HG03460 (cell line): Measurements from ENCODE around the gene CCNI.
"Not testable (repeated sequence)": the region's sequence is repeated elsewhere in the genome, so short reads cannot be mapped to it uniquely, and the experiment has no call there.

Source experiments
- ATAC-seq: cut with Tn5 transposase; IDR thresholded peaks from one replicate; pipeline ENCODE4 v1.9.1; 2021; ENCODE audit not compliant: unreplicated experiment

Gene CCNI, protein sequence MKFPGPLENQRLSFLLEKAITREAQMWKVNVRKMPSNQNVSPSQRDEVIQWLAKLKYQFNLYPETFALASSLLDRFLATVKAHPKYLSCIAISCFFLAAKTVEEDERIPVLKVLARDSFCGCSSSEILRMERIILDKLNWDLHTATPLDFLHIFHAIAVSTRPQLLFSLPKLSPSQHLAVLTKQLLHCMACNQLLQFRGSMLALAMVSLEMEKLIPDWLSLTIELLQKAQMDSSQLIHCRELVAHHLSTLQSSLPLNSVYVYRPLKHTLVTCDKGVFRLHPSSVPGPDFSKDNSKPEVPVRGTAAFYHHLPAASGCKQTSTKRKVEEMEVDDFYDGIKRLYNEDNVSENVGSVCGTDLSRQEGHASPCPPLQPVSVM

DNA sequence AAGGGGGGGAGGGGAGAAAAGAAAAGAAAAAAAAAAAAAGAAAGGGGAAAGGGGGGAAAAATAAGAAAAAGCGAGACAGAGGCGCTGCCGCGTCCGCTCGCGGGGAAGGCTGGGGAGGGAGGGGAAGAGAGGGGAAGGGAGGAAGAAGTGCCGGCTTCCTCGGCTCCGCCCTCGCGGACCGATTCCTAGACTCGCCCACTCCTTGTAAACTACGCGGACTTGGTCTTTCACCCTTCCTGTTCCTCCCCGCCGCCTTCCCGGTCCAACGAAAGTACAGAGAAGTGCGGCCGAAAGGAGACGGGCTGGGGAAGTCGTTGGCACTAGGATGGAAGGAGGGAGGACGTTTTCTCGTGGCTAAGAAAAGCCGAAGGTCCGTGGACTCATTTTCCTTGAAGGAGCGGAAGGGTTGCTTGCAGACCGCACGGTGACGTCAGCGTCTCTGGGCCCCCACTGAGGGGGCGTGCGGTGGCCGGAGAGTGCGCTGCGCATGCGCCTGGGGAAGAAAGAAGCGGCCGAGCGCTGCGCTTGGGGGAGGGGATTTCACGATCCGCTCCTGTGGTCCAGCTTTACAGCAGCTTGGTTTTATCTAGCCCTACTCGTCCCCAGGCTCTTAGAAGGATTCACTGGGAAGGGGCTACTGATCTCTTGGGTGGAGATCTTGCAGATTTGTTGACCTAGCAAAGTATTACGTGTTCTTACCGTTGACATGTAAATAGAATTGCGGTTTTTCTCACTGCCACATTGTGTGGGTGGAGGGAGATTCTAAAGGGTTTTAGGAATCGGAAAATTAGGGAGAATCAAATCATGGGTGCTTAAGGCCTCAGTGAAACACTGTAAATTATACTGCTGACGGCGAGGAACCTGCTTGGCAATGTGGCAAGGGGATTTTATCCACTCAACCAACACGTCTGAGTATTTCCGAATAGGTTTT lies at the start of gene CCNI:
Gene CCNI (minus strand): TSS at position 121 of the 931 bp plus-strand sequence. CDS start 9,627 bp downstream, outside the sequence.
- peak; percentile 63 for ATAC-seq

DNA sequence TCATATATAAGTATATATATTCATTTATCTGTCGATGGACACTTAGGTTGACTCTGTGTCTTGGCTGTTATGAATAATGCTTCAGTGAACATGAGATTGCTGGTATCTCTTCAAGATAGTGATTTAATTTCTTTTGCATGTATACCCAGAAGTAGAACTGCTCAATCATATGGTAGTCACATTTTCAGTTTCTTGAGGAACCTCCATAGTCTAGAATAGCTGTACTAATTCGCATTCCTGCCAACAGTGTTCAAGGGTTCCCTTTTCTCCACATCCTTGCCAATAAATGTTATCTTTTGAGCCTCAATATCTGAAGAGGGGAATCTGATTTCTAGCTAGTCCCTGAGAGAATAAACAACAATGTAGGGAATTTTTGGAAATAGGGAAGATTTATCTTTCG lies 48.8 kb upstream of the CCNI start:
- no peak for ATAC-seq

DNA sequence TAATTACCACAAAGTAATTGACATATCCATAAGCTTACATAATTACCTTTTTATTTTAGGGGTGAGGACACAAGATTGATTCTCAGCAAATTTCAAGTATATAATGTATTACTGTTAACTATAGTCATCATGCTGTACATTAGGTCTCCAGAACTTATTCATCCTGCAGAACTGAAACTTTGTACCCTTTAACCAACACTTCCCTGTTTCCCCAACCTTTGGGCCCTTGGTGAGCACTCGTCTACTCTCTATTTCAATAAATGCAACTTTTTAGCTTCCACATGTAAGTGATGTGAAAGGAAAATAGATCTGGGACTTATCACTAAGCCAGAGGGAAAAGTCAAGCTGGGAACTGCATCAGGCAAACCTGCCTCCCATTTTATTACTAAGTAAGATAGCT lies 47.6 kb upstream of the CCNI start:
- ATAC-seq = no peak

DNA sequence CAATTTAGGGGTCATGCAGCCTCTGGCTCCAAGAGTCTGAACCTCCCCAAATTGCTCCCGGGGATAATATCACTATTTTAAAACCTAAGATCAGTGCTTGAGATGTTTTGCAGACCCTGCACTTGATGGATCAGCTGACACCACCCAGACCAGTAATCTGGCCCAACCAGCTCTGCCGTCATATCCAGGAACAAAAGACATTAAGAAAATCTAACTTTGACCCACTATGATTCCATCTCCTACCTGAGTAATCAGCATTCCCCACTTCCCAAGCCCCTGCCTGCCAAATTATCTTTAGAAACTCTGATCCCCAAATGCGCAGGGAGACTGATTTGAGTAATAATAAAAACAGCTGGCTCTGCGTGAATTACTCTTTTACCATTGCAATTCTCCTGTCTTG lies 46.9 kb upstream of the CCNI start:
- no peak for ATAC-seq

DNA sequence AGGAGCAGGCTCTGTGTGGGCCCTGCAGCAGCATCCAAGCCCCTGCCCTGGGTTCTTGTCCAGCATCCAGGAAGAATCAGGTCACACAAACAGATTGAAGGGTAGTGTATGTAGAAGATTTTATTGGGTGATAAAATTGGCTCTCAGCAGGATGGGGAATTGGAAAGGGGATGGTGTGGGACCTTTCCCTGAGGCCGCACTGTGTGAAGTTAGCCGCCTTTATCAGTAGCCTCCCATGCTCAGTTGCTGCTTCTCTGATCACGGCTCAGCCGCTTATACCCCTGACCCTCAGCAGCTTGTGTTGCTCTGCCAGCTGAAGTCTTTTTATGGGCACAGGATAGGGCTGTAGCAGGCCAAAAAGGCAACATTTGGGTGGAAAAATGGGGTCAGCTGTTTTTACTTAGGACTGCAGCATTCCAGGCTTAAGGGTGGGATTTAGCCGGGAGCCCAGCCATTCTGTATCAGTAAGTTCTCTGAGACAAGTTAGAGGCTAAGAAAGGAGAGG lies 46.0 kb upstream of the CCNI start:
- no peak for ATAC-seq

DNA sequence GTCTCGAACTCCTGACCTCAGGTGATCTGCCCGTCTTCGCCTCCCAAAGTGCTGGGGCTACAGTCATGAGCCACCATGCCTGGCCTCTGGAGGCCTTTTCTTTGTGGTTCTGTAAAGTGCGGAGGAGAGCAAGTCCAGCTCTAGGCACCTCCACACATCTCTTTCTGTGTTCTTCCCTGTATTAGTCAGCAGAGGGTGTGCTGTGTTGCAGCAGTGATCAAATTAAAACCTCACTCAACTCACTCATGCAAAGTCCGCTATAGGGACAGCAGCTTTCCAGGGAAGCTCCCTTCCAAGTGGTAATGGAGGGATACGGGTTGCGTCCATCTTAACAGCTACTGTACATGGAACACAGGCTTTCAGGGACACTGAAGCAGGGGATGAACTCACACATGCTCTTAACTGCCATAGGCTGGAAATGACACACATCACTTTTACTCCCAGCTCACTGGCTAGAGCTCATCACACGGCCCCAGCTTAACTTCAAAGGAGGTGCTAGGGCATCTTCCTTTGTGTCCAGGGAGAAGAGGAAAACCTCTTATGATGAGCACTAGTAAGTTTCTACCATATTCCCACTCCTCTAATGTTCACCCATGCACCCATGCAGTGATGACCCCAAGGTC lies 45.2 kb upstream of the CCNI start:
- ATAC-seq = no peak

DNA sequence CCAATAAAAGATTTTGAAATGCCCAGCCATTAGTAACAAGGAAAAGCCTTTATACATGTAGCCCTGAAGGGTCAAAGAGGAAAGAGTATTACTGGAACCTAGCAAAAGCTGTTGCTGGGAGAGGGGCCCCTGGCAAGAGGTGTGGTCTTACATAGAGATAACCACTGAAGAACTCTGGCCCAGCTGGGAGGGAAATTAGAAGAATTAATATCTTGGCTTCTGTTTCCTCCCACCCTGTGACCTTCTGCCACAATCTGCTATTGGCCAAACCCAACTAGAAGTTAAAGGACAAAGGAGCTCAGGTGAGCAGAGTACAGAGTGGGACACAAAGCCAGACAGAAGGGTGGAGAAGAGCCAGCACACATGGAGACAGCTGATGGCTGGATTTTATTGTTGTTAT lies 41.9 kb upstream of the CCNI start:
- no peak for ATAC-seq

DNA sequence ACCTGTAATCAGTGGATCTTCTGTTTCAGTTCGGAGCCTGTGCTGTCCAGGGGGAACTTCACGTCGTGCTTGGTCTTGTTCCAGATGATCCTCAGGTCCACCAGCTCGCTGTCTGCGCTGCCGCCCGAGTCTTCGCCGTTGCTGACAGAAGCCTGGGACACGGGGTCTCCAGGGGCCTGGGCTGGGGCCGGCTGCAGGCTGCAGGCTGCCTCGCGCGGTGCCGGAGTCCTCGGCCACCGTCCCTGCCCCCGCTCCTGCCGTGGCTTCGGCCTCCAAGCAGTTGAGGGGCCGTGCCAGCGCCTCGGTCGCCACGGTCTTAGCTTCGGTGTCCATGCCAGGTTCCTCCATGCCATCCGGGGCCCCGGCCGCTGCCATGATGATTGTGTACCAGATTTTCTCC lies 37.3 kb upstream of the CCNI start:
- no peak for ATAC-seq

DNA sequence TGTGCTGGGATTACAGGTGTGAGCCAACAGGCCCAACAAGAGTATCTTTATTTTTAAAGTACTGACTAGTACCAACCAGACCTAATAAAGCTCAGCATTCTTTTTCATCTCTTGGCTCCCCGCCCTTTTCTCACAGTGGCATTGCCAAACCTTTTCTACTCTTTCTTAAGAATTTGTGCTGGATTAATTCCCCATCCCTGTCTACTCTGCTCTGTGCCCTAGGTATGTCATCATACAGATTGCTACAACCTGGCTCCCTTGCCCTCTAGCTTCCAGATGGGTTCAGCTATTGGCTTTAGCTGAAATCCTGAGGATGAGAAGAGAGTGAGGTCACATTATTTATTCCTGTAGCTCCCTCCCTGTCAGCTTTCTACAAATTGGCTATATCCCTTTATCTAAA lies 34.9 kb upstream of the CCNI start:
- ATAC-seq = no peak

DNA sequence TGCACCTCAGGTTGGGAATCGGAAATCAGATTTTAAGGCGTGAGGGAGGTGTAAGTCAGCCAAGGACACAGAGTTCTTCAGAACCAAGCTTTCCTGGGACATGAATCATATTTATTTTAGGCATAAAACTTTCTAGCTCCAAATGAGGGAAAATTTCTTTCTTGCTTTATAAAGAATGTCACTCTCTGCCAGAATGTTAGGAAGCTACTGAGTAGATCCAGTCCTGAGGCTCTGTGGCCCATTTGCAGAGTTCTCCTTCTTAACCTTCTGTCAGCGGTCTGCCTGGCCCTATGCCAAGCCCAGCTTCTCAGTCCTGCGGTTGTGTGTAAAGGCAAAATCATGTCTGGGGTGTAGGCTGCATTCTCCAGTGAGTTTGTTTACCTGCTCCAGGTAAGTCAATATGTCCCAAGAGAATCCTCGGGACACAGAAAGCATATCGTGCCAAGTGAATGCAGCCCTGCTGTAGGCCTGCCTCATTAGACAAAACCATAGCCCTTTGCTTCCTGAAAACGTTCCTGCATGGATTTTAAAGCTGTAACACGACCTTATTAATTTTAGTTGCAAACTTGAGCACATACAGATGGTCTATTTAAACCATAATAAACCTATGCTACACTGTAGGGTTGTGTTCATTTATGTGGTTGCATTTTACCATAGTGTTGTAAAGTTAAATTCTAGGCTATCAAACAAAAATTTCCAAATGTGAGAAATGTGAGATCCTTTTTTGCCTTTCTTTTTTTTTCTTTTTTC lies 29.2 kb upstream of the CCNI start:
- ATAC-seq = no peak

DNA sequence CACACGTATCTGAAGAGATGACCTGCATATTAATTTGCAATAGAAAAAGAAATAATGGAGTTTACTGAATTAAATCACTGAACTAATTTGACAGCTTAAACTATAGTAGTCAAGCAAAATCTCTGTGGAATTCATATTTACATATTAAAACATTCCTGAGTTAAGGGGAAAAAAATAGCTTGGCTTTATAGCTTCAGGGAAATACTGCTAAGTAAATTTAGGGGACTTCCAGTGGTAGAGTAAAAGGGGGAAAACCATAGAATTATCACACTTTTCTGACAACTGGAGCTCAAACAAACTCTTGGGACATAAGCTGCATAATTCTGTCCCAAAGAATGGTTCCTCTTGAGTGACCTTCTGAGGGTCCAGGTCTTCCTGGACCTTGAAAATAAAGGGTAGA lies 28.6 kb upstream of the CCNI start:
- no peak for ATAC-seq

DNA sequence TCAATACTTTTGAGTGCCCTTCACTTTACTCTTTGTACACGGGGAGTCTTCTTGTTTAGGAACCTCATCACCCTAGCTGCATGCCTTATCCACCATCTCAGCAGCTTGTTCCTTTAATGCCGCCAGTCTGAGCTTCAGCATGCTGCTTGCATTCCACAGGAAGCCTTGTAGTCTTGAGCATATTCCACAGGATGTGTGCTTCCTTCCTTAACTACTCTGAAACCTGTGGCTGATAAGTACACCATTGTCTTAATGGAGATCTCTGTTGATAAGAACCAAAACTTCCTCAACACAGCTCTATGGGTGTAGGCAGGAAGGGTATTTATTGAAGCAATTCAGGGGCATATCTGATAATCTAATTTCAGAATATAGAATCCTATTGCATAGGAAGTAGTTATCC lies 24.4 kb upstream of the CCNI start:
- no peak for ATAC-seq

DNA sequence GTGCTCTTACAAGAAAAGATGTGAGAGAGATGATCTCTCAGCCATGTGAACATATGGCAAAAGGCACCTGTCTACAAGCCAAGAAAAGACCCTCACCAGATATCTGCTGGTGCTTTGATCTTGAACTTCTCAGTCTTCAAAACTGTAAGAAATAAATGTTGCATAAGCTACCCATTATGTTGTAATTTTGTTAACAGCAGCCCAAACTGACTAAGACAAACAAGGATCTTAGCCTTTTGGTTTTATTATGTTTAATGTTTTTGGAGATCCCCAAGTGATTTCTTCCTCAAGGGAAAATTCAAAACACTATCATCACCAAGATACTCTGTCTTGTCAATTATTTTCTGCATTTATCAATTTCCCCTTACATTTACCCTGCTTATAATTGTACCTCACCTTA lies 21.8 kb upstream of the CCNI start:
- ATAC-seq = no peak

DNA sequence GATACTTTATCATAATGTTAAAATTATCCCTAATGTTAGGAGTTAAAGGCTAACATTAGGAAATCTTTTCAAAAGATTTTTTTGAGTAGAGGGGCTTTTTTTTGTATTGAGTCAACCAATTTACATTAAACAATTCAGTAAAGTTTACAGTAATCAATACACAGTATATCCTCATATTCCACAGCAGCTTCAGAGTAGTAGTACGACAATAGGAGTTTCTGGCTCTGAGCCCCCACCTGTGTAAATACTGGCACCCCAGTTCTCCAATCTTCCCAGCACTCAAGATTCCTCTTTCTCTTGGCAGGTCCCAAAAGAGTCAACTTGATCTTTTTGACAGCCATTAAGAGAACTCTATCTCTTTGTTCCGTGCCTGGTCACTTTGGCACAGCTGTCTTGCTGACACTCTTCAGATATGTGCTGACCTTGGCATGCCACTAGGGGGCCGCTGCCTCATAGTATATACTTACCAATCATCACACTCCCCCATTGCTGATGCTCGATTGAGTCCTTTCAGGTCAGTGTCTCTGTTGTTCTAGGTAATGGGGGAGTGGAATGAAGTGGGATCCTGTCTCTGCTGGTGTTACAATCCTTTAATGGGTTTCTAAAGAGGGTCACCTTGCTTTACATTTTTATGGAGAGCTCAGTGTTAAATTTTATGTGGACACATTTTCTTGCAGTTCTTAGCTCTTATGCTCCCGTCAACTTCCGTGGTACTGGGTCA lies 19.5 kb upstream of the CCNI start:
- peak; percentile 98 for ATAC-seq

DNA sequence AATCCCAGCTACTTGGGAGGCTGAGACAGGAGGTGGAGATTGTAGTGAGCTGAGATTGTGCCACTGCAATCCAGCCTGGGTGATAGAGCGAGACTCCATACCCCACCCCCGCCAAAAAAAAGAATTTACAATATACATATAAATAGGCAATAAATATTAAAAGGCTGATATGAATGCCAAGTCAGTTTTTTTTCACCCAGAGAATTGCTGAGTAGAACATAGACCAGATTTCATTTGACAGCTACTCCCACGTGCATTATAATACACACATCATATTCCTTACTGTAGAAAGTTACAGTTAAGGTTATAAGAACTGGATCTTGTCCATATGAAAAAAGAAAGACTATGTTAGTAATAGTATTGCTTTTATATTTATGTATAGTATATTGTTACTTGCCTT lies 18.7 kb upstream of the CCNI start:
- ATAC-seq = no peak

DNA sequence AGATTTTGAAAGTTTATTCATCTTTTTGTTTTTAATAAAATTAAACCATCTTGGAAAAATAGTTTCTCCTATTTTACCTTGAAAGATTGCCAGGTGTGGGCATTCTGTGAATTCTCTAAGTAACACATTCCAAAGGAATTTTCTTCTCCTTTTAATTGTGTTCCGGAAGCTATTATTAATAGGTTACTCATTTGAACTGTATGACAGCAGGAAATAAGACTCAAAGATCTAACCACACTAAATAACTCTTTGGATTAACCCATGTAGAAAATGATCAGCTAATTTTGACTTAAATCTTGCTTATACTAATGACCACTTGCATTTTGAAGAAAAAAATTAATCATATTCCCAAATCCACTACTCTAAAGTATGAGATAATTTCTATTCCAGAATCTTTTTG lies 17.6 kb upstream of the CCNI start:
- no peak for ATAC-seq

DNA sequence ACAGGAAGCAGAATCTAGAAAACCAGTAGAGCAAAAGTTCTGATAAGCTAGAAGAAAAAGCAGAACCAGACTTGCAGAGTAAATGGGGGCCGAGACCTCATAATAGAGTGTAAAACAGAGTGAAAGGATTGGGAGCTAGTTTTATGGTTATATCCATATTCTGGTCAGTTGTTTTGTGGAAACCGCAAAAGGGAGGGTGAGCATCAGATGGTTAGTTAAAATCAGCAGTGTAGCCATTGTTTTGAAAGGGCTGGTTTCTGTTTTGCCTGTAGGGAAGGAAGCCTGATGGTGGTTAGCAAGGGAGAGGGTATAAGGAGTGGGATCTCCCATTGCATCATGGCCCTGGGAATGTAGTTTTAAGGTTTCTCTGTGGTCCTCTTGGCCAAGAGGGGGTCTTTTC lies 17.2 kb upstream of the CCNI start:
- no peak for ATAC-seq

DNA sequence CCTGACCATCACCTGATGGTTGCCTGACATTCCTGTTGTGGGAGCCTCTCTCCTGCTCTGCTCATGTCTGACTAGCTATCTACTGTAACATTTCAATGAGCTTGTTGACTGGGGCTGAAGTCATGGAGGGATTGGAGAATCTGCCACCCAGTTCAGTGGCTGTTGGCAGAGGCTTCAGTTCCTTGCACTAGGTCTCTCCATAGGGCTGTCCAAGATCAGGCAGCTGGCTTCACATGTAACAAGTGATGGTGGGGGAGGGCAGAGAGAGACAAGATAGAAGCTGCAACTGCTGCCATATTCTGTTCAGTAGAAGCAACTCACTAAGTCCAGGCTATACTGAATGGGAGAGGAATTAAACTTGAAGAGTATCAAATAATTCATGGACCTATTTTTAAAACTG lies 14.1 kb upstream of the CCNI start:
- ATAC-seq = no peak

DNA sequence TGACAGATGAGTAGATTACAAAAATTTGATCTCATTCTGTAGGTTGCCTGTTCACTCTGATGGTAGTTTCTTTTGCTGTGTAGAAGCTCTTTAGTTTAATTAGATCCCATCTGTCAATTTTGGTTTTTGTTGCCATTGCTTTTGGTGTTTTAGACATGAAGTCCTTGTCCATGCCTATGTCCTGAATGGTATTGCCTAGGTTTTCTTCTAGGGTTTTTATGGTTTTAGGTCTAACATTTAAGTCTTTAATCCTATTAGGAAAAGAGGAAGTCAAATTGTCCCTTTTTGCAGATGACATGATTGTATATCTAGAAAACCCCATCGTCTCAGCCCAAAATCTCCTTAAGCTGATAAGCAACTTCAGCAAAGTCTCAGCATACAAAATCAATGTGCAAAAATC lies 11.2 kb upstream of the CCNI start:
- ATAC-seq = not testable (repeated sequence)

DNA sequence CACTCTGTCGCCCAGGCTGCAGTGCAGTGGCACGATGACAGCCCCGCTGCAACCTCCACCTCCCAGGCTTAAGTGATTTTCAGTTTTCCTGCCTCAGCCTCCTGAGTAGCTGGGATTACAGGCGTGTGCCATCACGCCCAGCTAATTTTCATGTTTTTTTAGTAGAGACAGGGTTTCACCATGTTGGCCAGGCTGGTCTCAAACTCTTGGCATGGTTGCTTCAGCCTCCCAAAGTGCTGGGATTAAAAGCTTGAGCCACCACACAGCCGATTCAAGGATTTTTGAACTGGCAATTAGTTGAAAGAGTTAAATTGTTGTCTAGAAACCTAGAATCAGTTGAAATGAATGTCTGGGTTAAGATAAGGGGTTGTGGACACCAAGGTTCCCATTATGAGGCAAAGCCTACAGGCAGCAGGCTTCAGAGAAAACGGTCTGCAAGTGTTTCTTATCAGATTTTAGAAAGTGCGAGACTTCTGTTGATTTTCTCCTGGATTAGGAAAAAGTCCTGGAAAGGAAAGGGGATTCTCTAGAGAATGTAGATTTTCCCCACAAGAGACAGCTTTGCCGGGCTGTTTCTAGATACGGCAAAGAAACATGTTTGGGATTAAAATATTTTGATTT lies 8.3 kb upstream of the CCNI start:
- ATAC-seq = no peak
